A549 (cell line): ENCODE results near the gene OR6S1. TPM values are rescaled to one million over a fixed set of nuclear protein-coding genes. Genes with fewer than 3 reads are reported as not detected.

Experiments used
- ATOH8 ChIP-seq: fragments of 250-450 bp; sonication (Bioruptor Pico); IDR thresholded peaks from 2 replicates; pipeline ENCODE4 v1.5.0; 2020; ENCODE audit warnings: low read depth, mild to moderate bottlenecking, moderate library complexity
- BHLHE40 ChIP-seq: IDR thresholded peaks from 2 replicates; pipeline ENCODE4 v1.6.1; 2012; ENCODE audit warnings: low read depth, low read length, inconsistent platforms
- CBX8 ChIP-seq: fragments of 200-600 bp; sonication (generic); IDR thresholded peaks from 2 replicates; pipeline ENCODE4 v1.6.1; 2016
- CEBPB ChIP-seq, 2 experiments: fragments of >200 bp in 1 of 2; sonication (Bioruptor Twin) in 1 of 2; formaldehyde crosslinking in 1 of 2; IDR thresholded peaks; 2 replicates each; pipeline ENCODE4 v1.6.1; 2012 to 2016
- CHD4 ChIP-seq: fragments of 200-600 bp; sonication (generic); IDR thresholded peaks from 2 replicates; pipeline ENCODE4 v1.6.1; 2016; ENCODE audit warnings: antibody characterized with exemption, mild to moderate bottlenecking, borderline replicate concordance
- E2F6 ChIP-seq: IDR thresholded peaks from 2 replicates; pipeline ENCODE4 v1.6.1; 2012; ENCODE audit warnings: low read depth, borderline replicate concordance
- EHF ChIP-seq: fragments of 250-450 bp; sonication (Bioruptor Pico); IDR thresholded peaks from 2 replicates; pipeline ENCODE4 v1.5.0; 2020; ENCODE audit warnings: mild to moderate bottlenecking
- EHMT2 ChIP-seq: fragments of 200-600 bp; sonication (generic); IDR thresholded peaks from 2 replicates; pipeline ENCODE4 v1.6.1; 2016; ENCODE audit warnings: antibody characterized with exemption, low read depth, mild to moderate bottlenecking, moderate library complexity
- EP300 ChIP-seq, 2 experiments: fragments of >200 bp; sonication (Bioruptor Twin); formaldehyde crosslinking; IDR thresholded peaks; 2 replicates in 1 of 2; 3 replicates in 1 of 2; pipeline ENCODE4 v1.6.1; 2016 to 2017
- ESRRA ChIP-seq: fragments of 150-350 bp; IDR thresholded peaks from 2 replicates; pipeline ENCODE4 v1.6.1; 2014; ENCODE audit warnings: mild to moderate bottlenecking, low read length, borderline replicate concordance
- FOXS1 ChIP-seq: fragments of 250-450 bp; sonication (Bioruptor Pico); IDR thresholded peaks from 2 replicates; pipeline ENCODE4 v1.5.0; 2020; ENCODE audit warnings: mild to moderate bottlenecking, moderate library complexity
- HES2 ChIP-seq: fragments of >200 bp; sonication (Bioruptor Twin); formaldehyde crosslinking; IDR thresholded peaks from 2 replicates; pipeline ENCODE4 v1.6.1; 2016
- HEYL ChIP-seq: fragments of 250-450 bp; sonication (Bioruptor Pico); IDR thresholded peaks from 2 replicates; pipeline ENCODE4 v1.8.0; 2021; ENCODE audit warnings: mild to moderate bottlenecking, moderate library complexity
- HOXA7 ChIP-seq: fragments of 250-450 bp; sonication (Bioruptor Pico); IDR thresholded peaks from 2 replicates; pipeline ENCODE4 v1.5.0; 2020; ENCODE audit warnings: mild to moderate bottlenecking, moderate library complexity
- HOXB13 ChIP-seq: fragments of 250-450 bp; sonication (Bioruptor Pico); IDR thresholded peaks from 2 replicates; pipeline ENCODE4 v1.5.0; 2020; ENCODE audit warnings: low read depth, mild to moderate bottlenecking, moderate library complexity
- JUNB ChIP-seq: fragments of >200 bp; sonication (Bioruptor Twin); formaldehyde crosslinking; IDR thresholded peaks from 2 replicates; pipeline ENCODE4 v1.6.1; 2016
- KDM1A ChIP-seq: fragments of 200-600 bp; sonication (generic); IDR thresholded peaks from 2 replicates; pipeline ENCODE4 v1.6.1; 2016; ENCODE audit warnings: low read depth, mild to moderate bottlenecking
- KDM5A ChIP-seq: fragments of 200-600 bp; sonication (generic); IDR thresholded peaks from 2 replicates; pipeline ENCODE4 v1.6.1; 2016; ENCODE audit warnings: antibody characterized with exemption, mild to moderate bottlenecking
- MAFK ChIP-seq: fragments of 450-650 bp; IDR thresholded peaks from 2 replicates; pipeline ENCODE4 v1.6.1; 2014; ENCODE audit not compliant: partially characterized antibody
- MAX ChIP-seq: IDR thresholded peaks from 2 replicates; pipeline ENCODE4 v1.6.1; 2012
- MYC ChIP-seq: IDR thresholded peaks from 2 replicates; pipeline ENCODE4 v1.6.1; 2012; ENCODE audit warnings: mild to moderate bottlenecking, inconsistent platforms, low read length, improper control_type of control experiment, borderline replicate concordance
- NFE2L2 ChIP-seq: fragments of 150-350 bp; conservative IDR thresholded peaks from 2 replicates; pipeline ENCODE4 v1.6.1; 2014; ENCODE audit warnings: low read length
- NPAS2 ChIP-seq: fragments of 250-450 bp; sonication (Bioruptor Pico); IDR thresholded peaks from 2 replicates; pipeline ENCODE4 v1.8.0; 2022; ENCODE audit warnings: mild to moderate bottlenecking, moderate library complexity, borderline replicate concordance
- PBX3 ChIP-seq: IDR thresholded peaks from 2 replicates; pipeline ENCODE4 v1.6.1; 2012
- POLR2A ChIP-seq: IDR thresholded peaks from 2 replicates; pipeline ENCODE4 v1.6.1; 2012; ENCODE audit warnings: mild to moderate bottlenecking, low read length
- POLR2AphosphoS2 ChIP-seq: conservative IDR thresholded peaks from 2 replicates; pipeline ENCODE4 v1.6.1; 2012; ENCODE audit warnings: low read length, improper control_type of control experiment, inconsistent platforms
- REST ChIP-seq: fragments of 200-600 bp; sonication (generic); IDR thresholded peaks from 2 replicates; pipeline ENCODE4 v1.6.1; 2016; ENCODE audit warnings: antibody characterized with exemption, mild to moderate bottlenecking, moderate library complexity
- TP53 ChIP-seq: fragments of 250-450 bp; sonication (Bioruptor Pico); IDR thresholded peaks from 2 replicates; pipeline ENCODE4 v1.5.0; 2021; ENCODE audit warnings: mild to moderate bottlenecking, moderate library complexity
- USF2 ChIP-seq: fragments of 450-650 bp; IDR thresholded peaks from 2 replicates; pipeline ENCODE4 v1.6.1; 2014; ENCODE audit warnings: antibody characterized with exemption
- ZNF302 ChIP-seq: fragments of 250-450 bp; sonication (Bioruptor Pico); IDR thresholded peaks from 2 replicates; pipeline ENCODE4 v1.9.0; 2021; ENCODE audit warnings: inconsistent platforms, mild to moderate bottlenecking, moderate library complexity
- ZSCAN20 ChIP-seq: fragments of 250-450 bp; sonication (Bioruptor Pico); IDR thresholded peaks from 2 replicates; pipeline ENCODE4 v1.8.0; 2022; ENCODE audit warnings: mild to moderate bottlenecking, moderate library complexity
- polyA plus RNA-seq, 4 experiments: library from polyadenylated mRNA; depleted of rRNA in 3 of 4; stranded (reverse); fragments of >200 nt; fragmentation: RNase III in 1 of 4; extraction: RNeasy Plus Mini Kit Qiagen cat#74134 plus additional on column Dnase treatment in 1 of 4; gene quantifications; 2 replicates in 3 of 4; 3 replicates in 1 of 4; pipeline ENCODE4 v1.2.3, GENCODE V29; 2011 to 2017

Gene OR6S1
- polyA plus RNA-seq, 2 of the 4 experiments (the other 2 are of a cell fraction), result not detected

- TF ChIP-seq MAFK (no peak), ATOH8 (no peak), HOXB13 (no peak), E2F6 (peak; percentile 74), JUNB (no peak), HOXA7 (CRISPR knock-in tag) (no peak), USF2 (no peak), KDM1A (0 out of 2 replicates have a peak, but pooled peaks have one; percentile 44), EHF (CRISPR knock-in tag) (no peak), BHLHE40 (no peak), REST (peak; percentile 66), CEBPB (IDR thresholded peaks at IDR 0.05) (no peak), EP300 (IDR thresholded peaks at IDR 0.05) (no peak), TP53 (CRISPR knock-in tag) (no peak), MAX (peak; percentile 71), POLR2A (peak; percentile 26; the same call in 1 of the 2 replicates), EHMT2 (no peak), KDM5A (no peak), HES2 (no peak), HEYL (no peak), NFE2L2 (no peak), ZNF302 (no peak), MYC (peak; percentile 47; the same call in 1 of the 2 replicates), CBX8 (no peak), CHD4 (no peak), NPAS2 (no peak), FOXS1 (no peak), POLR2AphosphoS2 (no peak), ESRRA (no peak), PBX3 (no peak), ZSCAN20 (no peak)
These were observed 42.6 kb upstream of the OR6S1 start, which contains the start of gene RNASE4 (continued) for GRCh38 chr14:20683891-20684661.
